ENCODE data around the gene STS.
"Not testable (repeated sequence)": the region's sequence is repeated elsewhere in the genome, so short reads cannot be mapped to it uniquely, and the experiment has no call there.

Gene STS

DNA sequence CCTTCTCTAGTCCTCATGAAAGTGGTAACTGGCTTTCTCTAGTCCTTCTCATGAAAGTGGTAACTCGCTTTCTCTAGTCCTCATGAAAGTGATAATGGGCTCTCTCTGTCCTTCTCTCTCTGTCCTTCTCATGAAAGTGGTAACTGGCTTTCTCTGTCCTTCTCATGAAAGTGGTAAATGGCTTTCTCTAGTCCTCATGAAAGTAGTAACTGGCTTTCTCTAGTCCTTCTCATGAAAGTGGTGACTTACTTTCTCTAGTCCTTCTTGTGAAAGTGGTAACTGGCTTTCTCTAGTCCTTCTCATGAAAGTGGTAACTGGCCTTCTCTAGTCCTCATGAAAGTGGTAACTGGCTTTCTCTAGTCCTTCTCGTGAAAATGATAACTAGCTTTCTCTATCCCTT lies 31.3 kb downstream of the STS start:
- not testable (repeated sequence) for DNase-seq (ENCODE audit: low read depth, low spot score)

DNA sequence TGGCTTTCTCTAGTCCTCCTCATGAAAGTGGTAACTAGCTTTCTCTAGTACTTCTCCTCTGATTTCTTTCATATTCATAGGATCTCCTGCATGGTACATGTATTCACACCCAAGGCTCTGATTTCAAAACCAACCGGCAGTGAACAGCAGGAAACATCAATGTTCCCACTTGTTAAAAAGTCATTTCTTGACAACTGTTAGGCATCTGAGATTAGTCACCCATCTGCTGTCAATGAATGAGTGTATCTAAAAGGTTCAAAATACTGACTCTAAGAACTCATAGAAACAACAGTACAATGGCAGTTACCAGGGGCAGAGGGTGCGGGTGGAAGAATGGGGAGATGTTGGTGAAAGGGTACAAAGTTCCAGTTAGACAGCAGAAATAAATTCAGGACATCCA lies 31.9 kb downstream of the STS start:
- no peak for DNase-seq (ENCODE audit: low read depth, low spot score)

GRCh38 chrX:7184816-7185215 lies 37.3 kb downstream of the STS start:
- DNase-seq (ENCODE audit: low read depth, low spot score), result no peak

DNA sequence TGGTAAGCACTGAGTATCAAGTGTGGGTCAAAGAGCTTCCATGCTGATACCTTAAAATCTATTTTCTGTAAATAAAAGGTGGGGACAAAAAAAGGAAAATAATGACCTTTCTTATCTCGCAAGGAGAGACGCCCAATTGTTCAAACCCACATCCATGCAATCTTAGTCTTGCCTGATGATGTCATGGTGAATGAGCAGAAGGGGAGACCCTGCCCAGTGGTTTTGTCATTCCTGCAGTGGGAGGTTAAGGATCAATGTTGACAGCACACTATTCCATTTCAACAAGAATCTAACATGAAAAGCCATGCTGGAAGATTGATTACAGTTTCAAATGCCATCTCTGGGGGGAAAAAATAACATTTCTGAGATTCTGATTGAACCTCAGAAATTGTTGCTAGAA lies 41.2 kb downstream of the STS start:
- no peak for DNase-seq (ENCODE audit: low read depth, low spot score)

GRCh38 chrX:7190157-7190556 lies 42.6 kb downstream of the STS start:
- DNase-seq (ENCODE audit: low read depth, low spot score), result no peak

- no peak for DNase-seq (ENCODE audit: low read depth, low spot score)
Measured at GRCh38 chrX:7191681-7192110, 44.2 kb downstream of the STS start.

DNA sequence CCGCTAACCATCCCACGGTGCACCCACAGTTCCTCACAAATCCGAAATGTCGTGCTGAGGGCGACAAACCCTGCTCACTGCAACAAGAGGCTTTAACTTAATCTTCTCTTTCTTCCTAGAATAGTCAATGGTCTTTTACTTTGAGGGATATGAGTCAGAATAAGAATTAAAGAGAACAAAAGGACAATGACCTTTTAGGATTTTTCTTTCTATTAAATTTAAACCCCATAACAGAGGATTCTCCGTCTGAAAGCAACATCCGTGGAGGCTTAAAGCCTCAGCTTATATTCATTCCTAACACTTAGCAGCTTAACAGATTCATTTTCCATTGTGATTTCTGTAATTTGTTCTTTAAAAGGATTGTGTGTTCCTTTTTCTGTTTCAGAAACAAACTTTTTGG lies 45.4 kb downstream of the STS start:
- no peak for DNase-seq (ENCODE audit: low read depth, low spot score)

DNA sequence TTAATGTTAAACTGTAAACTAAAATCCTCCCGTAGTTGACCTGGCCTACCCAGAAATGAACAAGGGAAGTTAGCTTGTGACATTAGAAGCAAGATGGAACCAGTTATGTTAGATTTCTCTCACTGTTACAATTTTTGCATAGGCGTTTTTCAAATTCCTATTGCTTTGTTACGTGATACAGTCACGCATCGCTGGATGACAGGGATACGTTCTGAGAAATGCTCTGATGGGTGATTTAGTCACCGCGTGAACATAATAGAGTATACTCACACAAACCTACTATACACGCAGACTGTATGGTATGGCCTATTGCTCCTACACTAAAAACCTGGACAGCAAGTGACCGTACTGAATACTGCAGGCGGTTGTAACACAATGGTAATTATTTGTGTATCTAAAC lies 47.1 kb downstream of the STS start:
- DNase-seq (ENCODE audit: low read depth, low spot score), result no peak
